ENCODE data around the gene RGL1. TPM values are rescaled to one million over a fixed set of nuclear protein-coding genes. Genes with fewer than 3 reads are reported as not detected.

Gene RGL1
- total RNA-seq, 2 donors from 2014 or later: 9.9 to 16.2 TPM

GRCh38 chr1:183886083-183886828 lies 81.3 kb downstream of the RGL1 start:
- Histone ChIP-seq H3K27ac (no peak overlapping the region), H3K4me1 (peaks cover 20% of the 10 kb centered on the region), H3K4me3 (no peak overlapping the region), H3K9me3 (no peaks in the 10 kb centered on the region), H3K27me3 (no peaks in the 10 kb centered on the region), H3K36me3 (replicated peaks in 1 of 2; ENCODE audit: insufficient read depth in 1 of 2, low read depth in 2 of 2) (peaks cover 0 to 2% of the 10 kb centered on the region in 2 donors)
- TF ChIP-seq CTCF (IDR thresholded peaks at IDR 0.05) (no peak), POLR2A (IDR thresholded peaks at IDR 0.05) (no peak)
- 71 to 77% methylated on average over 3 of the region's 3 CpGs for WGBS, 2 donors
- intact Hi-C loops (cut with DNase I): no loop called here
- DNase-seq (no peak), ATAC-seq (no peak)

GRCh38 chr1:183886853-183887252 lies 81.9 kb downstream of the RGL1 start:
- Histone ChIP-seq H3K36me3 (replicated peaks in 1 of 2; ENCODE audit: insufficient read depth in 1 of 2, low read depth in 2 of 2) (peaks cover 0 to 2% of the 10 kb centered on the region in 2 donors), H3K4me1 (peaks cover 16% of the 10 kb centered on the region), H3K4me3 (no peak overlapping the region), H3K9me3 (no peaks in the 10 kb centered on the region), H3K27me3 (no peaks in the 10 kb centered on the region), H3K27ac (no peak overlapping the region)
- ATAC-seq (no peak), DNase-seq (no peak)
- no peak for TF ChIP-seq CTCF (IDR thresholded peaks at IDR 0.05)
- TF ChIP-seq POLR2A (IDR thresholded peaks at IDR 0.05): no peak
- intact Hi-C loops (cut with DNase I): no loop called here

GRCh38 chr1:183887826-183888819 lies 83.2 kb downstream of the RGL1 start:
- no peak for ATAC-seq
- 69 to 72% methylated on average over 9 of the region's 9 CpGs for WGBS, 2 donors
- H3K36me3 ChIP-seq (replicated peaks in 1 of 2; ENCODE audit: insufficient read depth in 1 of 2, low read depth in 2 of 2): peaks cover 0 to 2% of the 10 kb centered on the region in 2 donors
- intact Hi-C loops (cut with DNase I): no loop called here
- no peaks in the 10 kb centered on the region for H3K27me3 ChIP-seq
- no peak overlapping the region for H3K27ac ChIP-seq
- TF ChIP-seq POLR2A (IDR thresholded peaks at IDR 0.05): no peak
- no peak for TF ChIP-seq CTCF (IDR thresholded peaks at IDR 0.05)
- no peaks in the 10 kb centered on the region for H3K9me3 ChIP-seq
- peaks cover 3% of the 10 kb centered on the region for H3K4me1 ChIP-seq
- no peak for DNase-seq
- H3K4me3 ChIP-seq: no peak overlapping the region

- H3K27ac ChIP-seq: no peak overlapping the region
- no peak for TF ChIP-seq POLR2A (IDR thresholded peaks at IDR 0.05)
- TF ChIP-seq CTCF (IDR thresholded peaks at IDR 0.05): no peak
- ATAC-seq (no peak), DNase-seq (no peak)
- intact Hi-C loops (cut with DNase I): no loop called here
- 63 to 80% methylated on average over 2 of the region's 2 CpGs for WGBS, 2 donors
- H3K4me3 ChIP-seq: no peak overlapping the region
- H3K4me1 ChIP-seq: no peaks in the 10 kb centered on the region
- no peaks in the 10 kb centered on the region for H3K27me3 ChIP-seq
- H3K36me3 ChIP-seq (replicated peaks in 1 of 2; ENCODE audit: insufficient read depth in 1 of 2, low read depth in 2 of 2): peaks cover 0 to 2% of the 10 kb centered on the region in 2 donors
- H3K9me3 ChIP-seq: no peaks in the 10 kb centered on the region
Observed at GRCh38 chr1:183889095-183889494, 84.2 kb downstream of the RGL1 start.
